A204.1 (cell line): ENCODE measurements around the gene C4BPB.

Experiments used
- FAIRE-seq: peaks from 2 replicates; lab custom pipeline; 2012; peaks lifted over from hg19 to GRCh38; lab: Jason Lieb, UNC

The C4BPB gene

GRCh38 chr1:207145401-207146058 lies 56.9 kb downstream of the C4BPB start:
- FAIRE-seq: no peak
